Epidermal melanocyte (primary cell): Measurements from ENCODE around the gene SAXO2.
"Not testable (repeated sequence)": the region's sequence is repeated elsewhere in the genome, so short reads cannot be mapped to it uniquely, and the experiment has no call there.

ENCODE experiments used
- DNase-seq: peaks from one replicate; pipeline ENCODE4 v3.0.0; 2011; ENCODE audit warnings: low spot score; ENCODE audit not compliant: insufficient read length

SAXO2 gene

GRCh38 chr15:82313951-82314768, 51.5 kb downstream of the SAXO2 start:
- not testable (repeated sequence) for DNase-seq

- no peak for DNase-seq
These were observed 52.3 kb downstream of the SAXO2 start for GRCh38 chr15:82314769-82315518.

- no peak for DNase-seq
These were observed 53.1 kb downstream of the SAXO2 start for GRCh38 chr15:82315519-82316246.

- DNase-seq: not testable (repeated sequence)
These were observed 53.9 kb downstream of the SAXO2 start for GRCh38 chr15:82316247-82317090.

GRCh38 chr15:82317091-82317489, 54.5 kb downstream of the SAXO2 start:
- no peak for DNase-seq

GRCh38 chr15:82317516-82317915, 54.9 kb downstream of the SAXO2 start:
- not testable (repeated sequence) for DNase-seq

- not testable (repeated sequence) for DNase-seq
These were observed 55.7 kb downstream of the SAXO2 start for GRCh38 chr15:82318281-82318680.

- DNase-seq: not testable (repeated sequence)
These were observed 57.1 kb downstream of the SAXO2 start for GRCh38 chr15:82319522-82320278.

GRCh38 chr15:82320861-82321260, 58.2 kb downstream of the SAXO2 start:
- not testable (repeated sequence) for DNase-seq

- not testable (repeated sequence) for DNase-seq
These were observed 59.9 kb downstream of the SAXO2 start for GRCh38 chr15:82322488-82322887.

GRCh38 chr15:82324831-82325230, 62.2 kb downstream of the SAXO2 start:
- DNase-seq: not testable (repeated sequence)

- not testable (repeated sequence) for DNase-seq
These were observed 63.0 kb downstream of the SAXO2 start for GRCh38 chr15:82325646-82326045.

GRCh38 chr15:82326896-82327295, 64.3 kb downstream of the SAXO2 start:
- DNase-seq: not testable (repeated sequence)

- not testable (repeated sequence) for DNase-seq
These were observed 64.8 kb downstream of the SAXO2 start for GRCh38 chr15:82327372-82327771.

GRCh38 chr15:82329039-82329438, 66.4 kb downstream of the SAXO2 start:
- DNase-seq: not testable (repeated sequence)

- DNase-seq: not testable (repeated sequence)
These were observed 68.3 kb downstream of the SAXO2 start for GRCh38 chr15:82330921-82331320.

- not testable (repeated sequence) for DNase-seq
These were observed 69.1 kb downstream of the SAXO2 start for GRCh38 chr15:82331576-82332304.

GRCh38 chr15:82332711-82333602, 70.3 kb downstream of the SAXO2 start:
- DNase-seq: not testable (repeated sequence)
